Upper lobe of right lung (tissue), 1 donor: Measurements from ENCODE around the gene KISS1. TPM values are rescaled to one million over a fixed set of nuclear protein-coding genes. Genes with fewer than 3 reads are reported as not detected.
A peak's percentile ranks its signal among the peaks of the same experiment; 100 is the strongest.

ENCODE experiments used
- ATAC-seq: fragments of 200-7000 bp; cut with Tn5 transposase; one replicate; pipeline ENCODE4 v1.9.1; 2020; ENCODE audit warnings: mild to moderate bottlenecking, moderate library complexity
- DNase-seq: peaks from one replicate; pipeline ENCODE4 v3.0.0-alpha.2; 2020
- H3K27ac ChIP-seq: fragments of 200-600 bp; one replicate; pipeline ENCODE4 v1.8.0; 2022
- H3K27me3 ChIP-seq: fragments of 200-600 bp; one replicate; pipeline ENCODE4 v1.8.0; 2022; ENCODE audit warnings: mild to moderate bottlenecking
- H3K36me3 ChIP-seq: fragments of 200-600 bp; one replicate; pipeline ENCODE4 v1.8.0; 2022
- H3K4me1 ChIP-seq: fragments of 200-600 bp; one replicate; pipeline ENCODE4 v1.8.0; 2022
- H3K4me3 ChIP-seq: fragments of 200-600 bp; one replicate; pipeline ENCODE4 v1.8.0; 2022; ENCODE audit warnings: mild to moderate bottlenecking
- H3K9me3 ChIP-seq: fragments of 200-600 bp; one replicate; pipeline ENCODE4 v1.8.0; 2022
- intact Hi-C: fragments of 100-400 bp; cut with DNase I; formaldehyde crosslinking; loops from one replicate; pipeline ENCODE4 v1.11.0; 2022
- total RNA-seq: library from RNA; stranded (reverse); fragmentation: NEBNext Ultra II Directional; extraction: Animal tissue kit (Norgen Biotek cat#: 25700); gene quantifications from one replicate; pipeline ENCODE4 v1.2.1, GENCODE V29; 2021
- TF ChIP-seq, protein P1 (sequence below): fragments of 200-600 bp; IDR thresholded peaks from one replicate; pipeline ENCODE4 v1.8.0; 2022; ENCODE audit warnings: antibody characterized with exemption
- donor health status: DM: no; HTN: yes; CAD: no; lungs with severe emphysema.

Gene KISS1
- total RNA-seq, 1 donor from 2014 or later: 2.9 TPM

DNA sequence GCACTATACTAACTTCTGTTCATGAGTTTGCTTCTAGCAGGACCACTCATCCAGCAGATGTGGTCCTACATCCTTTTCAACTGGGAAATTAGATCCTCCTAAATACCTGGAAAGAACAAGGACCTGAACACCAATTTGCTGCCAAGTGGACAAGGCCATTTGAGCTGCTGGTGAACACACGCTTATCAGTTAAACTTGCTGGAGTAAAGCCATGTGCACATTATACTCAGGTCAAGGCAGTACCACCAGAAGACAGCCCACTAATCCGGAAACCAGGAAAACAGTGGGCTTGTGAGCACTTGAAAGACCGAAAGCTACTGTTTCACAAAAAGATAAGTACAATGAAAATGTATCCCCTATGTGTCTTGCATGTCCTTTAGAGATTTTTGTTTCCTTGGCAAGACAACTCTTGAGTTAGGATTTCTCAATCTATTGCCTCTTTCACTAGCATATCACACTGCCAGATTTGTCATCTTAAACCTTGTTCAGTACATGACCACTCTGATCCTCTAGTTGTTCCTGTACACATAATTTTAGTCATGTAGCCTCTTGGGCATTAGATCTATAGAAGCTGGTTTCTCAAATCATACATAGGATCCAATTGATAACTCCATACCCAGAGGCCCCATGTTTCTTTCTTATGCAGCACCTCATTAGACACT is 25.7 kb downstream of the KISS1 start:
- Histone ChIP-seq H3K4me3 (no peak overlapping the region), H3K27ac (no peak overlapping the region), H3K36me3 (no peaks in the 10 kb centered on the region), H3K27me3 (no peaks in the 10 kb centered on the region), H3K9me3 (peaks cover 6% of the 10 kb centered on the region), H3K4me1 (no peaks in the 10 kb centered on the region)
- intact Hi-C loops: no loop called here
- TF ChIP-seq, protein P1, sequence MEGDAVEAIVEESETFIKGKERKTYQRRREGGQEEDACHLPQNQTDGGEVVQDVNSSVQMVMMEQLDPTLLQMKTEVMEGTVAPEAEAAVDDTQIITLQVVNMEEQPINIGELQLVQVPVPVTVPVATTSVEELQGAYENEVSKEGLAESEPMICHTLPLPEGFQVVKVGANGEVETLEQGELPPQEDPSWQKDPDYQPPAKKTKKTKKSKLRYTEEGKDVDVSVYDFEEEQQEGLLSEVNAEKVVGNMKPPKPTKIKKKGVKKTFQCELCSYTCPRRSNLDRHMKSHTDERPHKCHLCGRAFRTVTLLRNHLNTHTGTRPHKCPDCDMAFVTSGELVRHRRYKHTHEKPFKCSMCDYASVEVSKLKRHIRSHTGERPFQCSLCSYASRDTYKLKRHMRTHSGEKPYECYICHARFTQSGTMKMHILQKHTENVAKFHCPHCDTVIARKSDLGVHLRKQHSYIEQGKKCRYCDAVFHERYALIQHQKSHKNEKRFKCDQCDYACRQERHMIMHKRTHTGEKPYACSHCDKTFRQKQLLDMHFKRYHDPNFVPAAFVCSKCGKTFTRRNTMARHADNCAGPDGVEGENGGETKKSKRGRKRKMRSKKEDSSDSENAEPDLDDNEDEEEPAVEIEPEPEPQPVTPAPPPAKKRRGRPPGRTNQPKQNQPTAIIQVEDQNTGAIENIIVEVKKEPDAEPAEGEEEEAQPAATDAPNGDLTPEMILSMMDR: no peak
- no peak for DNase-seq
- no peak for ATAC-seq

DNA sequence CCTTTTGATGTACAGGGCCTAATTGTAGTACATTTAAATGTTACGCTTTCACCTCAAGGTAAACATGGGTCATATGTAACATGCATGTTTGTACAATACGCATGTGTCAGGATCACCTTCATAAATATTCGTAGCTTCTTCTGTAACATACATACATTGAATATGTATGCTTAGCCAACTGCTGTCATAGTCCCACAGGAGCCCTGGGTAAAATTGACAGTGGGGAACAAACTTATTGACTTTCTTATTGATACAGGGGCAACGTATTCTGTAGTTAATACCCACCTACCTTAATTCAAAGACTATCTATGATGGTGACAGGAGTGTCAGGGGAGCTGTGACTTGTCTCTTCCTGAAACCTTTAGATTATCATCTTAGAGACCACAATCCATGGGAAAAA is 26.4 kb downstream of the KISS1 start:
- H3K36me3 ChIP-seq: no peaks in the 10 kb centered on the region
- no peaks in the 10 kb centered on the region for H3K27me3 ChIP-seq
- no peak overlapping the region for H3K27ac ChIP-seq
- ATAC-seq: no peak
- DNase-seq: no peak
- H3K9me3 ChIP-seq: peaks cover 6% of the 10 kb centered on the region
- no peaks in the 10 kb centered on the region for H3K4me1 ChIP-seq
- no peak overlapping the region for H3K4me3 ChIP-seq
- intact Hi-C loops: loop anchor here (10.0 kb wide), 1 partner anchor 195 kb away; no protein-coding TSS in a partner anchor
- TF ChIP-seq, protein P1: no peak

DNA sequence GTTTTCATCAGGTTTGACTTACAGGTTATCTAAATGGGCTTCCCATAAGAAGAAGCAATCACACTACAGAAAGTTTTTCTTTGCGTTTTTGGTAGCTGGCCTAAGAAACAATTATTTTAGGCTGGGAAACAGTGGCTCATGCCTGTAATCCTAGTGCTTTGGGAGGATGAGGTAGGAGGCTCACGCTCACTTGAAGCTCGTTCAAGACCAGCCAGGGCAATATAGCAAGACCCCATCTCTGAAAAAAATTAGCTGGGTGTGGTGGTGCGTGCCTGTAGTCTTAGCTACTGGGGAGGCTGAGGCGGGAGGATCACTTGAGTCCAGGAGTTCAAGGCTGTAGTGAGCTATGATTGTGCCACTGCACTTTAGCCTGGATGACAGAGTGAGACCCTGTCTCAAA is 28.6 kb downstream of the KISS1 start:
- intact Hi-C loops: loop anchor here (10.0 kb wide), 1 partner anchor 197 kb away; no protein-coding TSS in a partner anchor
- Histone ChIP-seq H3K9me3 (peaks cover 6% of the 10 kb centered on the region), H3K27ac (no peak overlapping the region), H3K4me3 (no peak overlapping the region), H3K4me1 (peaks cover under 1% of the 10 kb centered on the region), H3K27me3 (no peaks in the 10 kb centered on the region), H3K36me3 (no peaks in the 10 kb centered on the region)
- TF ChIP-seq, protein P1: no peak
- DNase-seq (no peak), ATAC-seq (no peak)

DNA sequence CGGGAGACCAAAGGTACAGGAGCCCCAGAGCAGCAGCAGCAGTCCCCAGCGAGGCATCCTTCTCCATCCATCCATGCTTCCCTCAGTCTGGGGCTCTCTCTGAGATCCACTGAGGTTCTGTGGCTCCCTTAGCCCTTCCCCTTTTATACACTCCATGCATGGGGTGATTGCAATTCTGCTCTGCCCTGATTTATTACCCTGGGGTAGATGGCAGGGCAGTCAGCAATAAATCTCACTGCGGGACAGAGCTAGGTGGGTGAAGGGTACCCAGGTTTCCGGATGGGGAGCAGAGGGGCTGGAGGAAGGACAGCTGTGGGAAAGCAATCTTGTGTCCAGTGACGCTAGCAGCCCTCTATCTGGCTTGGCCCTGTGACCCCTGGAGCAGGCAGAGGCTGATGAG is 30.1 kb downstream of the KISS1 start, which contains the start of gene REN:
Gene REN (minus strand): TSS at position 119 of the 400 bp plus-strand sequence. CDS start 44 bp downstream, at position 75.
- intact Hi-C loops: loop anchor here (10.0 kb wide), 1 partner anchor 199 kb away; no protein-coding TSS in a partner anchor
- Histone ChIP-seq H3K36me3 (no peaks in the 10 kb centered on the region), H3K4me3 (no peak within 1 kb of the TSS), H3K9me3 (peaks cover 6% of the 10 kb centered on the region), H3K27me3 (no peaks in the 10 kb centered on the region), H3K27ac (no peak within 1 kb of the TSS), H3K4me1 (peaks cover 6% of the 10 kb centered on the region)
- DNase-seq: no peak
- TF ChIP-seq, protein P1: no peak
- ATAC-seq: no peak

DNA sequence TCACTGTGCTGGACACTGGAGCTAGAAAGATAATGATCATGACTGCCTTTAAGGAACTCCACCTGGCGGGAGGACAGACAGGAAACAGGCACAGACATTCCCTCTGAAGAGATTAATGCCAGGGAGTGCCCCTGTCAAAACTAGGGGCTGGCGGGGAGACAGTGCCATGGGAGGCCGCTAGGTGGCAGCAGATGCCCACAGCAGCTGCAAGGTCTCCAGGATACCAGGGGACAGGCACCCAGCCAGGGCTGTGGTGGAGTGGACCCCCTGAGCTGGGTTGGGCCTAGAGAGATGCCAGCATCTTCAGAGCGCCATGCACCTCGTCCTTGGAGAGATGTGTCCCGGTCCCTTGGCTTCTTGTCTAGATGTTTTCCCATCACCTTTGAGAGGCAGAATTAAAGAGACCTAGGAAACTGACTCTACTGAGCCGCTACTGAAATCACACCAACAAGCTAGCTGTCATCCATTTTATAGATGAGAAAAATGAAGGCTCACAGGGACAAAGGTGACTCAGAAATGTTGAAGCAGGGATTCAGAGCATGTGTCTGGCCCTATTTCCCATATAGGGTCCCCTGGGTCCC is 33.7 kb downstream of the KISS1 start:
- DNase-seq: peak; percentile 90
- TF ChIP-seq, protein P1: peak; percentile 100
- H3K4me1 ChIP-seq: peaks cover 6% of the 10 kb centered on the region
- no peaks in the 10 kb centered on the region for H3K9me3 ChIP-seq
- H3K4me3 ChIP-seq: no peak overlapping the region
- intact Hi-C loops: loop anchor here (10.0 kb wide), 1 partner anchor 202 kb away; no protein-coding TSS in a partner anchor
- no peaks in the 10 kb centered on the region for H3K27me3 ChIP-seq
- no peak overlapping the region for H3K27ac ChIP-seq
- no peaks in the 10 kb centered on the region for H3K36me3 ChIP-seq
- peak; percentile 93 for ATAC-seq
